Body of pancreas (tissue), 4 donors: ENCODE data around the gene ACTL8.

Experiments
- POLR2A ChIP-seq, 3 donors: fragments of 450-650 bp; IDR thresholded peaks; one replicate each; pipeline ENCODE4 v1.6.1; 2016; ENCODE audit warnings: antibody characterized with exemption in 3 of 3, mild to moderate bottlenecking in 2 of 3
- TF ChIP-seq, protein P1 (sequence below), 7 experiments: fragments of 450-650 bp in 4 of 7; fragments of 200-600 bp in 3 of 7; sonication (generic) in 3 of 7; IDR thresholded peaks; one replicate each; pipeline ENCODE4 v1.5.1; 2016 to 2019; ENCODE audit warnings: antibody characterized with exemption in 7 of 7

- TF ChIP-seq, protein P1, sequence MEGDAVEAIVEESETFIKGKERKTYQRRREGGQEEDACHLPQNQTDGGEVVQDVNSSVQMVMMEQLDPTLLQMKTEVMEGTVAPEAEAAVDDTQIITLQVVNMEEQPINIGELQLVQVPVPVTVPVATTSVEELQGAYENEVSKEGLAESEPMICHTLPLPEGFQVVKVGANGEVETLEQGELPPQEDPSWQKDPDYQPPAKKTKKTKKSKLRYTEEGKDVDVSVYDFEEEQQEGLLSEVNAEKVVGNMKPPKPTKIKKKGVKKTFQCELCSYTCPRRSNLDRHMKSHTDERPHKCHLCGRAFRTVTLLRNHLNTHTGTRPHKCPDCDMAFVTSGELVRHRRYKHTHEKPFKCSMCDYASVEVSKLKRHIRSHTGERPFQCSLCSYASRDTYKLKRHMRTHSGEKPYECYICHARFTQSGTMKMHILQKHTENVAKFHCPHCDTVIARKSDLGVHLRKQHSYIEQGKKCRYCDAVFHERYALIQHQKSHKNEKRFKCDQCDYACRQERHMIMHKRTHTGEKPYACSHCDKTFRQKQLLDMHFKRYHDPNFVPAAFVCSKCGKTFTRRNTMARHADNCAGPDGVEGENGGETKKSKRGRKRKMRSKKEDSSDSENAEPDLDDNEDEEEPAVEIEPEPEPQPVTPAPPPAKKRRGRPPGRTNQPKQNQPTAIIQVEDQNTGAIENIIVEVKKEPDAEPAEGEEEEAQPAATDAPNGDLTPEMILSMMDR (IDR thresholded peaks at IDR 0.05): no peak
- TF ChIP-seq POLR2A (IDR thresholded peaks at IDR 0.05): no peak
These were observed 105.7 kb downstream of the ACTL8 start for GRCh38 chr1:17860812-17861211.
